Adrenal gland (tissue), 12 donors: ENCODE data around the gene KRT79. TPM values are rescaled to one million over a fixed set of nuclear protein-coding genes. Genes with fewer than 3 reads are reported as not detected.

Experiments
- DNase-seq, 7 donors: peaks; one replicate each; pipeline ENCODE4 v3.0.0-alpha.2; 2019 to 2020
- H3K27ac ChIP-seq, 5 donors: fragments of 200-600 bp; sonication (generic) in 4 of 5; 1 replicate in 3 of 5; 2 replicates in 2 of 5; pipeline versions ENCODE4 v1.5.1 to v1.8.0; 2016 to 2020; ENCODE audit warnings: mild to moderate bottlenecking in 1 of 5
- H3K27me3 ChIP-seq: fragments of 200-600 bp; 2 replicates; pipeline ENCODE4 v1.8.0; 2021
- H3K36me3 ChIP-seq, 2 donors: fragments of 200-600 bp; replicated peaks in 1 of 2; 1 replicate in 1 of 2; 2 replicates in 1 of 2; pipeline versions ENCODE4 v1.5.1 to v1.8.0; 2018 to 2022
- H3K4me1 ChIP-seq, 2 donors: fragments of 200-600 bp; replicated peaks in 1 of 2; 1 replicate in 1 of 2; 2 replicates in 1 of 2; pipeline versions ENCODE4 v1.5.1 to v1.8.0; 2018 to 2021
- H3K4me3 ChIP-seq, 4 donors: fragments of 200-600 bp; sonication (generic) in 3 of 4; one replicate each; pipeline ENCODE4 v1.5.1; 2016 to 2018
- H3K9me3 ChIP-seq, 3 donors: fragments of 200-600 bp; sonication (generic) in 1 of 3; replicated peaks in 1 of 3; 1 replicate in 2 of 3; 2 replicates in 1 of 3; pipeline versions ENCODE4 v1.5.1 to v1.8.0; 2016 to 2021
- CTCF ChIP-seq, 6 experiments: fragments of 450-650 bp in 4 of 6; fragments of 200-600 bp in 2 of 6; sonication (generic) in 1 of 6; IDR thresholded peaks; 1 replicate in 5 of 6; 2 replicates in 1 of 6; pipeline versions ENCODE4 v1.5.1 to v1.8.0; 2016 to 2021; ENCODE audit warnings: antibody characterized with exemption in 6 of 6, mild to moderate bottlenecking in 2 of 6, moderate library complexity in 1 of 6
- POLR2A ChIP-seq, 2 donors: fragments of 450-650 bp; IDR thresholded peaks; one replicate each; pipeline ENCODE4 v1.6.1; 2017; ENCODE audit warnings: antibody characterized with exemption in 2 of 2, mild to moderate bottlenecking in 2 of 2, moderate library complexity in 1 of 2
- WGBS, 4 donors: extraction: QIAGEN DNeasy Blood & Tissue Kit in 2 of 4; methylation state at CpG; one replicate each; pipeline versions ENCODE4 v1.1.5 to v1.1.7; 2013 to 2017; 5-methylcytosine and 5-hydroxymethylcytosine counted together
- intact Hi-C, 2 donors: fragments of 100-400 bp; cut with DNase I; formaldehyde crosslinking; loops; one replicate each; pipeline versions ENCODE4 v1.14.1 to v1.15.0; 2022 to 2023
- polyA plus RNA-seq, 3 donors: library from polyadenylated mRNA; stranded (reverse); fragments of 200-250 nt in 2 of 3; fragments of 350-450 nt in 1 of 3; fragmentation: Illumina TruSeq in 1 of 3; extraction: RNeasy Lipid Tissue Mini Kit (QIAGEN cat#74804) in 1 of 3; gene quantifications; one replicate each; pipeline ENCODE4 v1.2.3, GENCODE V29; 2013 to 2014
- total RNA-seq, 9 donors: library from RNA; depleted of rRNA in 4 of 9; stranded (reverse); fragments of >200 nt in 4 of 9; fragments of 120-200 nt in 1 of 9; fragmentation: NEBNext Ultra II Directional in 1 of 9; extraction: Animal tissue kit (Norgen Biotek cat#: 25700) in 1 of 9; gene quantifications; one replicate each; pipeline versions ENCODE4 v1.1.0 to v1.2.4, GENCODE V29; 2013 to 2023
- donor health status: healthy with polysubstance abuse.
- donor health status: Bipolar disorder and iron deficiency.
- donor health status: DM: yes; HTN: yes; CAD: no.
- donor health status: DM: no; HTN: no; CAD: no.
- donor health status: DM: no; HTN: no; CAD: no.
- donor health status: DM: yes; HTN: yes; CAD: no.

Gene KRT79
- total and polyA plus RNA-seq, 12 donors, result 0.24 TPM; not detected in 11

GRCh38 chr12:52826611-52827498 is 7.3 kb downstream of the KRT79 start:
- no peak for DNase-seq
- Histone ChIP-seq H3K27ac (no peak overlapping the region), H3K4me1 (no peaks in the 10 kb centered on the region), H3K9me3 (no peaks in the 10 kb centered on the region), H3K4me3 (no peak overlapping the region), H3K36me3 (no peaks in the 10 kb centered on the region), H3K27me3 (peaks cover 6% of the 10 kb centered on the region)
- no peak for TF ChIP-seq CTCF (IDR thresholded peaks at IDR 0.05)
- WGBS, 4 donors, result 87 to 91% (median 88%) methylated on average over 8 to 11 of the region's 11 CpGs
- intact Hi-C loops, result no loop called here

GRCh38 chr12:52825961-52826360 is 8.2 kb downstream of the KRT79 start:
- Histone ChIP-seq H3K27ac (no peak overlapping the region), H3K4me1 (no peaks in the 10 kb centered on the region), H3K9me3 (no peaks in the 10 kb centered on the region), H3K27me3 (peaks cover 3% of the 10 kb centered on the region), H3K36me3 (no peaks in the 10 kb centered on the region), H3K4me3 (no peak overlapping the region)
- intact Hi-C loops, result no loop called here
- TF ChIP-seq POLR2A (IDR thresholded peaks at IDR 0.05) (no peak), CTCF (IDR thresholded peaks at IDR 0.05) (no peak)
- no peak for DNase-seq
- WGBS, 4 donors, result 65 to 74% (median 71%) methylated on average over 4 of the region's 4 CpGs

GRCh38 chr12:52824741-52825410 is 9.2 kb downstream of the KRT79 start:
- peaks cover 3% of the 10 kb centered on the region for H3K27me3 ChIP-seq
- H3K4me3 ChIP-seq, result no peak overlapping the region
- WGBS, 4 donors, result 81 to 91% (median 88%) methylated on average over 5 of the region's 5 CpGs
- H3K9me3 ChIP-seq, result no peaks in the 10 kb centered on the region
- intact Hi-C loops, result no loop called here
- H3K36me3 ChIP-seq, result no peaks in the 10 kb centered on the region
- no peak overlapping the region for H3K27ac ChIP-seq
- no peak for DNase-seq
- H3K4me1 ChIP-seq, result no peaks in the 10 kb centered on the region
- TF ChIP-seq POLR2A (IDR thresholded peaks at IDR 0.05) (no peak), CTCF (IDR thresholded peaks at IDR 0.05) (no peak)

- H3K4me3 ChIP-seq, result no peak overlapping the region
- H3K9me3 ChIP-seq, result no peaks in the 10 kb centered on the region
- no peak overlapping the region for H3K27ac ChIP-seq
- DNase-seq, result no peak
- TF ChIP-seq POLR2A (IDR thresholded peaks at IDR 0.05) (no peak), CTCF (IDR thresholded peaks at IDR 0.05) (no peak)
- intact Hi-C loops, result no loop called here
- peaks cover 12% of the 10 kb centered on the region for H3K27me3 ChIP-seq
- H3K36me3 ChIP-seq, result no peaks in the 10 kb centered on the region
- H3K4me1 ChIP-seq, result no peaks in the 10 kb centered on the region
- 80 to 90% (median 87%) methylated on average over 4 to 15 of the region's 15 CpGs for WGBS, 4 donors
Measured at GRCh38 chr12:52823761-52824450, 10.2 kb downstream of the KRT79 start.
